Muscle of back (tissue), 11 donors: ENCODE results near the gene TTC7B. TPM values are rescaled to one million over a fixed set of nuclear protein-coding genes. Genes with fewer than 3 reads are reported as not detected.

Source experiments
- DNase-seq, 3 donors: peaks; one replicate each; pipeline versions ENCODE4 v3.0.0 to v3.0.0-alpha.2; 2013
- polyA plus RNA-seq, 10 donors: library from polyadenylated mRNA; unstranded; fragments of 120-200 nt; gene quantifications; one replicate each; pipeline ENCODE4 v1.2.1, GENCODE V29; 2013; ENCODE audit not compliant: insufficient read length in 10 of 10

TTC7B gene
- polyA plus RNA-seq, 10 donors: 29.4 to 44.0 (median 38.3) TPM

GRCh38 chr14:90808759-90809529, 7.3 kb downstream of the TTC7B start:
- DNase-seq: no peak

GRCh38 chr14:90807060-90807459, 9.2 kb downstream of the TTC7B start:
- no peak for DNase-seq

- no peak for DNase-seq
Measured at GRCh38 chr14:90805662-90806540, 10.3 kb downstream of the TTC7B start.

GRCh38 chr14:90805084-90805391, 11.2 kb downstream of the TTC7B start:
- no peak for DNase-seq

- DNase-seq: no peak
Measured at GRCh38 chr14:90804292-90805083, 11.7 kb downstream of the TTC7B start.

GRCh38 chr14:90803249-90803648, 13.0 kb downstream of the TTC7B start:
- DNase-seq: no peak

GRCh38 chr14:90799420-90799819, 16.8 kb downstream of the TTC7B start:
- no peak for DNase-seq

GRCh38 chr14:90797919-90798318, 18.3 kb downstream of the TTC7B start:
- no peak for DNase-seq

GRCh38 chr14:90797451-90797850, 18.8 kb downstream of the TTC7B start:
- DNase-seq: no peak

GRCh38 chr14:90796329-90796728, 19.9 kb downstream of the TTC7B start:
- peak in 1 of 3 donors; percentile 29 for DNase-seq

GRCh38 chr14:90795744-90796143, 20.5 kb downstream of the TTC7B start:
- peak in 1 of 3 donors; percentile 64 for DNase-seq

GRCh38 chr14:90791486-90791885, 24.7 kb downstream of the TTC7B start:
- DNase-seq: no peak

GRCh38 chr14:90788031-90788430, 28.2 kb downstream of the TTC7B start:
- DNase-seq: no peak

- no peak for DNase-seq
Measured at GRCh38 chr14:90785876-90786450, 30.3 kb downstream of the TTC7B start.

- DNase-seq: no peak
Measured at GRCh38 chr14:90785471-90785870, 30.8 kb downstream of the TTC7B start.

GRCh38 chr14:90784621-90785270, 31.5 kb downstream of the TTC7B start:
- no peak for DNase-seq

- no peak for DNase-seq
Measured at GRCh38 chr14:90783344-90783743, 32.9 kb downstream of the TTC7B start.

- DNase-seq: no peak
Measured at GRCh38 chr14:90782892-90783291, 33.3 kb downstream of the TTC7B start.

GRCh38 chr14:90781876-90782275, 34.4 kb downstream of the TTC7B start:
- DNase-seq: no peak

GRCh38 chr14:90781344-90781761, 34.9 kb downstream of the TTC7B start:
- DNase-seq: no peak

GRCh38 chr14:90780519-90780918, 35.7 kb downstream of the TTC7B start:
- no peak for DNase-seq
